ACHN (cell line): ENCODE data around the gene MAPK8.

ENCODE experiments used
- DNase-seq: peaks from one replicate; pipeline ENCODE4 v3.0.0-alpha.2; 2015
- in situ Hi-C: cut with HindIII; loops from 2 replicates; pipeline ENCODE4 v1.10.0; 2017; ENCODE audit warnings: low sequenced_read_pairs, low pct_ligation_motif_present, low pct_unique_long_range_greater_than_20kb

MAPK8 gene

GRCh38 chr10:48463318-48464003, 157.0 kb downstream of the MAPK8 start:
- in situ Hi-C loops, result no loop called here

DNA sequence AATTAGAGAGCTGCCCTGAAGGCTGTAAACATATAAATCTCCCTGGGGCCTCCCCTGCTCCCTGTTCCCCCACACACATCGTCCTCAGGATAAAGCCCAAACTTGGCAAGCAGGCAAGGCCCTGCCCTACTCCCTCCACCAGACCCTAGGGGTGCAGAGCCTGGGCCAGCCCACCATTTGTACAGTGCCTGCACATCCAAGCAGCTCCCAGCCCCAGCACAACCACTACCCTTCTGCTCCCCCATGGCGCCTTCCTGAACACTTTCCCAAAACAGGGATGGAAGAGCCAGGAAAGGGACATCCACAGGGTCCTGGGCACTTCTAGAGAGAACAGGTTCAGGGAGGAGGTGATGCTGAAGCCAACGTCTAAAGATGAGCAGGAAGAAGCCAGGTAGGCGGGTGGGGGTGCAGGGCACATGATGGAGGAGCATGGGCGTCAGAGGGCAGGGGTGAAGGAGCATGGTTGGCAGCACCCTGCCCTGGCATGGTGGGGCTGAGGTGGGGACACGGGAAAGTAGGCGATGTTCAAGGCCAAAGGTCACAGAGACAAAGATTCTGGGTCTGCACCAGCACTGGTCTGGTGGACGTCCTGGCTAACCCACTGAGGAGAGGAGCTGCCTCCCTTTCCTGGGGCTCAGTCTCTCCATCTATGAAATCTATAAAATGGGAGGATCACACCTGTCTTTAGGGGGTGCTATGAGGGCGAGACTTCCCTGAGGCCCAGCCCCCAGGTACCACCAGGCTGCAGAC, 157.8 kb downstream of the MAPK8 start:
- DNase-seq, result no peak
- in situ Hi-C loops, result no loop called here

More at GRCh38 chr10:48463318-48464003, 157.0 kb downstream of the MAPK8 start:
- DNase-seq, result no peak

GRCh38 chr10:48464871-48465736, 158.6 kb downstream of the MAPK8 start:
- in situ Hi-C loops, result no loop called here
- no peak for DNase-seq

- no peak for DNase-seq
- in situ Hi-C loops, result no loop called here
Measured at GRCh38 chr10:48465860-48466521, 159.5 kb downstream of the MAPK8 start.

DNA sequence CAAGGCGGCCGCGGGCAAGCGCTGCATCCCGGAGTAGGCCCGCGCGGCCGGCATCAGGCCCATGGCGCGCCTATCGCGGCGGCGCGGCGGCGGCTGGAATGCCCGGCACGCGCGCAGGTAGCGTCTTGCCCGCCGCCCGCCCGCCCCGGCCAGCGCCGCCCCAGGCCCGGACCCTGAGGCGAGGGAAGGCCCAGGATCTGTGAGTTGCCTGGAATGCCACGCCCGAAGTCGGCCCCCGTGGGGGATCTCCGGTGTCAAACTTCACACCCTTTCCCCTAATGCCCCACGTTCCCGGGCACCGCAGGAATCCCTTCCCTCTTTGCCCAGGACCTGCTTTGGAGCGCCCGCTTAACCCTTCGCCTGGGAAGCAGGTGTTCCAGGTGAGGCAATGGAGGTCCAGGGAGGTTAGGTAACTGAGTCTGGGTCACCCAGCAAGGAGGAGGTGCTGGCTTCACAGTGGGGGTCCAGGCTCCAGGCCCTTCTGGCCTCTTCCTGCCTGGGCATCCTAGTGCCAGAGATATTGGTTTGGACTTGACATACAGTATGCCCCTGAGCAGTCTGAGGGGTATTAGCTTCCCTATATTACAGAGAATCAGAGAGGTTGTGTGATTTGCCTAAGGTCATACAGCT, 160.2 kb downstream of the MAPK8 start:
- in situ Hi-C loops, result no loop called here

GRCh38 chr10:48467669-48468068, 161.2 kb downstream of the MAPK8 start:
- DNase-seq, result no peak
- in situ Hi-C loops, result no loop called here

More for the DNA sequence above, 160.2 kb downstream of the MAPK8 start:
- no peak for DNase-seq

DNA sequence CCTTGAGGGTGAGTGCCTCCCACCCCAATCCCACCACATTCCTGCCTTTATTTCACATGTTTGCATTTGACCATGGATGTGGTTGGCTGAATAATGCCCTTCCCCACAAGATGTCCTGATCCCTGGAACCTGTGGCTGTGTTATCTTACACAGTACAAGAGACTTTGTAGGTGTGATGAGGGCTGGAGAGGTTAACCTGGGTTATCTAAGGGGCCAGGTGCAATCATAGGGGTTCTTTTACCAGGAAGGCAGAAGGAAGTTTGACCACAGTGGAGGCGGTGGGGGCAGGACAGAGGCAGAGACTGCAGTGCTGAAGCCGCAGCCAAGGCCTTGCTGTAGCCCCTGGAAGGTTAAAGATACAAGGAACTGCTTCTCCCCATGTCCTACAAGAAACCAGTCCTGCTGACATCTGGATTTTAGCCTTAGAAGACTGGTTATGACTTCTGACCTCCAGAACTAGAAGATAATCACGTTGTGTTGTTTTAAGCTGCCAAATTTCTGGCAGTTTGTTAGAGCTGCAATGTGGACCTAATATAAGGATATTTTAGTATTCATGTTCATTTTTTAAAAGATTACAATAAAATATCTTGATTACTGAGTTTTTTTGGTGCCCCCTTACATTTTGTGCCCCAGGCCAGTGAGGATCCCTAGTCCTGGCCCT, 161.8 kb downstream of the MAPK8 start:
- in situ Hi-C loops, result no loop called here
- no peak for DNase-seq

DNA sequence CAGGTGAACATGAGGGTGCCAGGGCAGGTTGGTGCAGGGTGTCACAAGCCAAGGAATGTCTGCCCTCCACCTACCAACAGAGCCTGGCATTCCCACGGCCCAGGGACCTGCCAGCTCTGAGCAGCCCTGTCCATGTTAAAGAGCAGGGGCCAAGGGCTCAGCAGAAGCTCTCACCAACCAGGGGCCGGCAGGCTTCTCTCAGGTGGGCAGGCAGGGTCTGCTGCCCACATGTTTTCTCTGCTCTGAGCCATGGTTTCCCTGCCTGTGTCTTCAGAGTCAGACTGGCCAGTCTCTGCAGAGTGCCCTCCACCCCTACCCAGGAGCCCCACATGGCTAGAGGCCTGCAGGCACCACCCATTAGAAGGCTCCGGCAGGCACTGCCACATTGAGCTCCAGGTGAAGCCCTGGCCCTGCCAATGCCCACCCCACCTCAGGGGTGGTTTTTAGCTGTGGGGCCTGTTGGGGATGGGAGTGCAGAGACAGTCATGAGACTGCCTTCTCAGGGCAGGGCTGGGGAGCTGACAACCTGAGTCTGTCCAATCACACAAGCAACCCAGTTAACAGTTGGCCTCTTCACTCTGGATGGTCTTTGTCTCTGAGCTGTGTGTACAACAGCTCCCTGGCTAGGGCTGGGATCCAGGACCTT, 162.5 kb downstream of the MAPK8 start:
- DNase-seq, result no peak
- in situ Hi-C loops, result no loop called here

DNA sequence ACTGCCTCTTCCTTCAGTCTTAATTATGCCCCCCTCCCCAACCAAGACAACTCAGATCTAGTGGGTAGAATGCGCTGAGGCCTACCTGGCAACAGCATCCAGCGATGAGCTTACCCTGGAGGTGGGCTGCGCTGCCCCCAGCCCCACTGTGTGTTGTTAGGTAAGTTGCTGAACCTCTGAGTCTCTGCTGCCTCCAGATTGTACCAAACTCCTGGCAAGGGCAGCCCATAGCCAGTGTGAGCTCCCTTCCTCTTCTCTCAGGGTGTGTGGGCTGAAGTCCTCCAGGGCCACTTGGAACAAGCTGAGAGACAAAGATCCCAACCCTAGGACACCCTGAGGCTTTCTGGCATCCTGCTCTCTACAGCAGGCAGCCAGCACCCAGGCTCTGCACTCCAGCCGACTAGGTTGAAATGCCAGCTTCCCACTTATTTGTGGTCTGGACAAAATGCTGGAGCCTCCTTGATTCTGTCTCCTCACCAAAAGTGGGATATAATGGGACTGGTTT, 163.1 kb downstream of the MAPK8 start:
- in situ Hi-C loops, result no loop called here
- DNase-seq, result no peak

DNA sequence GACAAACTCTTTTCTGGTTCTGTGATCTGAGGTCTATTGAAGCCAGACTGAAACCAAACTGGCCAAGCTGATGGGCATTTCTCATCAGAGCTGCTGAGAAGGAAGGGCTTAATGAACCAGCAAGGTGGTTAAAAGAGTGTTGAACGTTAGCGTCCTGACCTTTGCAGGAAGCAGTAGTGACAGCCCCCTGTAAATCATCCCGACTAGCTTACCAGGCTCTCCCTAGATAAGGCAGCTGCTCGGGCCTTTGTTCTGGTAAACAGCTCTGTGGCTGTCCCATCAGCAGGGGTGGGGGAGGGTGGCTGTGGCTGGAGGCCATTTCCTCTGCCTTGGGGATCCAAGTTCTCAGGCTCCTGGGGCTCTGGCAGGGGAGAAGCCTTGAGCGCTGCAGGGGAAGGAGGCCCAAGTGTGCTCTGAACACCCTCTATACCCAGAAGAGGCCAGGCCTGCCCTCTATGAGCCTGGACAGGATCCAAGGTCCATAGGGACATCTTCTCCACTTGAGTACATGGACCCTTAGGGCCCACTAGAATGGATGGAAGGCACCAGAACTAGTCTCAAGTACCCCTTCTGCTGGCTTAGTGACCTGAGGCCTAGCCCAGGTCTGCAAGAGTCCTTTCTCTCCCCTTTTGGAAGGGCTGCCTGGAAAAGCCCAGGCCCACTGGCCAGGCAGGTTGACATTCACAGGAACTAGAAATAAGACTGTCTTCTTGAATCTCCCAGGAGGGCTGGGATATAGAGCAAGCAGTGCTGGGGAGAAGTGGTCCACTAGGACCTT, 163.8 kb downstream of the MAPK8 start:
- no peak for DNase-seq
- in situ Hi-C loops, result no loop called here

- no peak for DNase-seq
- in situ Hi-C loops, result no loop called here
Measured at GRCh38 chr10:48470893-48471805, 164.7 kb downstream of the MAPK8 start.

DNA sequence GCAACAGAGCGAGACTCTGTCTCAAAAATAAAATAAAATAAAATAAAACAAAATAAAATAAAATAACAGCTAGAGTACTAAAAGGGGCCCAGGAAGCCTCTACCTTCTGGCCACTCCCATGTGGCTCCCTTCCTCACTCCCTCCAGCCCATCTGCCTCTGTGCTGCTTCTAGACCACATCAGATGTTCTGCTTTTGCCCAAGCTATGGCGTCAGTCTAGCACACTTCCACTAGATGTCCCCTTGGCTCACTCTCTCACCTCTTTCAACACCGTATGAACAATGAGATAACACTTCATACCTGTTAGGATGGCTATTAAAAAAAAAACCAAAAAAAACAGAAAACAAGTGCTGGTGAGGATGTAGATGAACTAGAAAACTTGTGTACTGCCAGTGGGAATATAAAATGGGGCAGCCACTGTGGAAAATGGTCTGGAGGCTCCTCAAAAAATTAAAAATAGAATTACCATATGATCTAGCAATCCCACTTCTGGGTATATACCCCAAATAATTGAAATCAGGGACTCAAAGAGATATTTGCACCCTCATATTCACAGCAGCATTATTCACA, 166.1 kb downstream of the MAPK8 start:
- no peak for DNase-seq
- in situ Hi-C loops, result no loop called here

- in situ Hi-C loops, result no loop called here
- no peak for DNase-seq
Measured at GRCh38 chr10:48473704-48474103, 167.2 kb downstream of the MAPK8 start.

- DNase-seq, result no peak
- in situ Hi-C loops, result no loop called here
Measured at GRCh38 chr10:48474765-48475365, 168.4 kb downstream of the MAPK8 start.

DNA sequence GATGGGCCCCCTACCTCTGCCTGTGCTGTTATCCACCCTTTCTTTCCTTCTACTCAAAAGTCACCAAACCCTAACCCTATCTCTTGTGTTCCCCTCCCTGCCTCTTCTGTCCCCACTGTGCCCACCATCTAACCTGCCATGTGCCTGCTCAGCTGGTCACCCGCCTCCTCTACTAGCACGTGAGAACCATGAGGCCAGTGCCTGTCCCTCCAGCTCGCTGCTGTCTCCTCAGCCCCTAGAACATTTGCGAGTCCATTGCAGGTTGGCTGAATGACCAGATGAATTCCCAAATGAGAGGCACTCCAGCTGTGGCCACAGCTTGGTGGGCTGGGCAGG, 169.4 kb downstream of the MAPK8 start:
- DNase-seq, result no peak
- in situ Hi-C loops, result no loop called here
